Heart left ventricle (tissue), 16 donors: ENCODE measurements around the gene BBC3. TPM values are rescaled to one million over a fixed set of nuclear protein-coding genes. Genes with fewer than 3 reads are reported as not detected.

Experiments used
- ATAC-seq, 4 donors: fragments of 200-7000 bp; cut with Tn5 transposase; one replicate each; pipeline ENCODE4 v1.9.1; 2020 to 2022; ENCODE audit warnings: moderate library complexity in 4 of 4, mild to moderate bottlenecking in 3 of 4, moderate number of reproducible peaks in 1 of 4
- DNase-seq, 5 donors: peaks; one replicate each; pipeline ENCODE4 v3.0.0-alpha.2; 2020
- H3K27ac ChIP-seq, 12 donors: fragments of 200-600 bp; sonication (generic) in 4 of 12; one replicate each; pipeline versions ENCODE4 v1.5.0 to v1.8.0; 2016 to 2022; ENCODE audit warnings: mild to moderate bottlenecking in 2 of 12
- H3K27me3 ChIP-seq, 9 donors: fragments of 200-600 bp; sonication (generic) in 2 of 9; one replicate each; pipeline versions ENCODE4 v1.5.1 to v1.8.0; 2016 to 2022; ENCODE audit warnings: mild to moderate bottlenecking in 3 of 9
- H3K36me3 ChIP-seq, 9 donors: fragments of 200-600 bp; sonication (generic) in 2 of 9; one replicate each; pipeline versions ENCODE4 v1.5.0 to v1.8.0; 2018 to 2022; ENCODE audit warnings: mild to moderate bottlenecking in 2 of 9
- H3K4me1 ChIP-seq, 12 donors: fragments of 200-600 bp; sonication (generic) in 4 of 12; one replicate each; pipeline versions ENCODE4 v1.5.0 to v1.8.0; 2016 to 2022; ENCODE audit warnings: mild to moderate bottlenecking in 3 of 12
- H3K4me3 ChIP-seq, 12 donors: fragments of 200-600 bp; sonication (generic) in 4 of 12; one replicate each; pipeline versions ENCODE4 v1.5.0 to v1.8.0; 2017 to 2022; ENCODE audit warnings: mild to moderate bottlenecking in 9 of 12, moderate library complexity in 4 of 12
- H3K9me3 ChIP-seq, 12 donors: fragments of 200-600 bp; sonication (generic) in 4 of 12; one replicate each; pipeline versions ENCODE4 v1.5.0 to v1.8.0; 2016 to 2022; ENCODE audit warnings: mild to moderate bottlenecking in 1 of 12
- CTCF ChIP-seq, 12 donors: fragments of 200-600 bp; sonication (generic) in 4 of 12; IDR thresholded peaks; one replicate each; pipeline versions ENCODE4 v1.5.0 to v1.8.0; 2018 to 2022; ENCODE audit warnings: antibody characterized with exemption in 12 of 12, mild to moderate bottlenecking in 5 of 12
- POLR2A ChIP-seq, 2 donors: fragments of 450-650 bp; IDR thresholded peaks; one replicate each; pipeline ENCODE4 v1.6.1; 2017; ENCODE audit warnings: antibody characterized with exemption in 2 of 2, mild to moderate bottlenecking in 2 of 2, moderate library complexity in 2 of 2
- WGBS, 4 donors: extraction: QIAGEN DNeasy Blood & Tissue Kit in 2 of 4; methylation state at CpG; one replicate each; pipeline versions ENCODE4 v1.1.5 to v1.1.7; 2013 to 2018; 5-methylcytosine and 5-hydroxymethylcytosine counted together
- intact Hi-C, 10 donors: fragments of 100-400 bp; cut with DNase I; formaldehyde crosslinking; loops; one replicate each; pipeline versions ENCODE4 v1.11.1 to v1.14.2; 2022
- polyA plus RNA-seq, 2 donors: library from polyadenylated mRNA; stranded (reverse); fragments of 200-250 nt; gene quantifications; one replicate each; pipeline ENCODE4 v1.2.3, GENCODE V29; 2013
- total RNA-seq, 9 donors: library from RNA; depleted of rRNA in 2 of 9; stranded (reverse); fragments of >200 nt in 2 of 9; fragmentation: NEBNext Ultra II Directional in 3 of 9; extraction: Animal tissue kit (Norgen Biotek cat#: 25700) in 3 of 9; gene quantifications; one replicate each; pipeline versions ENCODE4 v1.1.0 to v1.2.4, GENCODE V29; 2016 to 2023
- donor health status: ischemic (EF 13 %, LVEDD 7.1; RV severe dilation, severe dysfunction).
- donor health status: healthy with polysubstance abuse.
- donor health status: DM: no; HTN: yes; CAD: no.
- donor health status: DM: no; HTN: no; CAD: no.
- donor health status: ischemic (EF 25% LVEDD 6.9; RV normal size, moderate dysfunction).
- donor health status: ischemic (EF 25% LVEDD 5.7; RV mildly dilated, moderate dysfunction).
- donor health status: healthy.
- donor health status: DM: yes; HTN: yes; CAD: no.
- donor health status: ischemic (EF 35%, LVEDD 5.7; RV mildly dilated, moderate dysfunction).
- donor health status: nonischemic (EF 11% LVEDD 7.7; RV severe dilation, severe dysfunction).
- donor health status: DM: yes; HTN: yes; CAD: no.
- donor health status: PGD.
- donor health status: ischemic (EF 29% LVEDD 5.4; RV normal size, mild dysfunction).
- donor health status: nonischemic (EF 23%, LVEDD 6.1; RV moderate dilation, normal function).

BBC3 gene
- total and polyA plus RNA-seq, 11 donors, result 1.9 to 5.4 (median 4.6) TPM

GRCh38 chr19:47256693-47257410 is 25.9 kb upstream of the BBC3 start:
- ATAC-seq (peak; percentile 84 to 90 (median 87)), DNase-seq (peak; percentile 100)
- intact Hi-C loops, result loop anchor here in 5 of 10 donors (1.0 to 10.0 kb wide), 4 partner anchors 16 to 402 kb away; partner anchors contain the start of genes INAFM1 (in 3 of the 5) and AP2S1 (in 1 of the 5)
- Histone ChIP-seq H3K27me3 (no peaks in the 10 kb centered on the region), H3K4me1 (peaks cover 0 to 31% (median 24%) of the 10 kb centered on the region in 12 donors), H3K9me3 (no peaks in the 10 kb centered on the region), H3K4me3 (peak overlapping the region; percentile 22 to 79 (median 64)), H3K27ac (peak overlapping the region; percentile 88 to 99 (median 93)), H3K36me3 (peaks cover 0 to 36% (median 34%) of the 10 kb centered on the region in 9 donors)
- no peak for TF ChIP-seq POLR2A (IDR thresholded peaks at IDR 0.05)
- TF ChIP-seq CTCF (IDR thresholded peaks at IDR 0.05), result no peak
- 0 to 3% (median 1%) methylated on average over 41 to 52 of the region's 52 CpGs for WGBS, 4 donors

GRCh38 chr19:47255879-47256692 is 25.1 kb upstream of the BBC3 start, which contains the start of gene CCDC9:
CCDC9 (plus strand) TSS chr19:47256525; CDS start chr19:47258401, 1,876 bp downstream.
- ATAC-seq, result peak; percentile 36 to 75 (median 60)
- intact Hi-C loops, result loop anchor here in 2 of 10 donors (2.0 to 10.0 kb wide), 2 partner anchors 17 to 401 kb away; partner anchors contain the start of gene AP2S1 (in 1 of the 2)
- Histone ChIP-seq H3K27me3 (no peaks in the 10 kb centered on the region), H3K4me1 (peaks cover 0 to 31% (median 24%) of the 10 kb centered on the region in 12 donors), H3K4me3 (peak within 1 kb of the TSS; percentile 22 to 79 (median 64)), H3K27ac (peak within 1 kb of the TSS; percentile 88 to 99 (median 93)), H3K36me3 (peaks cover 0 to 30% (median 28%) of the 10 kb centered on the region in 9 donors), H3K9me3 (no peaks in the 10 kb centered on the region)
- 15 to 30% (median 22%) methylated on average over 38 to 60 of the region's 60 CpGs for WGBS, 4 donors
- TF ChIP-seq CTCF (IDR thresholded peaks at IDR 0.05) (no peak), POLR2A (IDR thresholded peaks at IDR 0.05) (peak; percentile 15 to 77)
- peak; percentile 96 to 98 (median 97) for DNase-seq

- intact Hi-C loops, result loop anchor here in 1 of 10 donors (10.0 kb wide), 1 partner anchor 399 kb away; the partner anchor contains the start of gene AP2S1
- ATAC-seq (no peak), DNase-seq (no peak)
- Histone ChIP-seq H3K4me1 (peaks cover 0 to 24% (median 20%) of the 10 kb centered on the region in 12 donors), H3K27me3 (no peaks in the 10 kb centered on the region), H3K4me3 (no peak overlapping the region), H3K36me3 (peaks cover 0 to 9% (median 7%) of the 10 kb centered on the region in 9 donors), H3K27ac (no peak overlapping the region), H3K9me3 (no peaks in the 10 kb centered on the region)
- TF ChIP-seq POLR2A (IDR thresholded peaks at IDR 0.05) (no peak), CTCF (IDR thresholded peaks at IDR 0.05) (no peak)
- 92 to 97% (median 95%) methylated on average over 5 of the region's 5 CpGs for WGBS, 4 donors
These were observed 23.0 kb upstream of the BBC3 start for GRCh38 chr19:47253970-47254369.
